IPS DF 4.7 (cell line): ENCODE measurements around the gene CLCN3.
A peak's percentile ranks its signal among the peaks of the same experiment; 100 is the strongest.
"Not testable (repeated sequence)": the region's sequence is repeated elsewhere in the genome, so short reads cannot be mapped to it uniquely, and the experiment has no call there.

Experiments
- DNase-seq: peaks from one replicate; pipeline ENCODE4 v3.0.0-alpha.2; 2013; ENCODE audit warnings: low spot score; ENCODE audit errors: extremely low read depth

CLCN3 gene

DNA sequence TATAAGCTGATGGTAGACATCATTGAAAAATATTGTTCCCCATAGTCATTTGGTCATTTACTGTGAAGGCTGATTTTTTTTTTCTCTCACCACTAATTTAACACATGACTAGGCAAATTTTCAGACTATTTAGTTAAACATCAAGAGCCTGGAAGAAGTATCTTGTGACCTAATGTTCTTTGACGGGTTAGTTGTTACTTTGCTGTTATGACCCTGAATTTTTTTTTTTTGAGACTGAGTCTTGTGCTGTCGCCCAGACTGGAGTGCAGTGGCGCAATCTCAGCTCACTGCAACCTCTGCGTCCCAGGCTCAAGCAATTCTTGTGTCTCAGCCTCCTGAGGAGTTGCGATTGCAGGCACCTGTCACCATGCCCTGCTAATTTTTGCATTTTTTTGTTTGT lies 70.4 kb downstream of the CLCN3 start:
- no peak for DNase-seq

DNA sequence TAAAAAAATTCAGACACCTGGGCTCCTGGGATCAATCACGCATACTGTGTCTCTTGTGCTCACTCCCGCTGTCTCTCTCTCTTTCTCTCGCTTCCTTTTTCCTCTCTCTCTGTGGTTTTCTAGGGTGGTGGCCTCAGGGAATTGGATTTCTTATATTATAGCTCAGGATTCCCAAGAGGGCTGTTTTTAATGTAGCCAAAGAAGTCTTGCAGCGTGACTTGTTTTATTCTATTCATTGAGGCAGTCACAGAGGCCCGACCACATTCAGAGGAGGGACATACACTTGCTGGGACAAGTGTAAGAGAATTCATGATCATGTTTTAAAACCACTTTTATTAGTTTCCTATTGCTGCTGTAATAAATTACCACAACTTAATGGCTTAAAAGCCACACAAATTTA lies 78.0 kb downstream of the CLCN3 start:
- DNase-seq: no peak

DNA sequence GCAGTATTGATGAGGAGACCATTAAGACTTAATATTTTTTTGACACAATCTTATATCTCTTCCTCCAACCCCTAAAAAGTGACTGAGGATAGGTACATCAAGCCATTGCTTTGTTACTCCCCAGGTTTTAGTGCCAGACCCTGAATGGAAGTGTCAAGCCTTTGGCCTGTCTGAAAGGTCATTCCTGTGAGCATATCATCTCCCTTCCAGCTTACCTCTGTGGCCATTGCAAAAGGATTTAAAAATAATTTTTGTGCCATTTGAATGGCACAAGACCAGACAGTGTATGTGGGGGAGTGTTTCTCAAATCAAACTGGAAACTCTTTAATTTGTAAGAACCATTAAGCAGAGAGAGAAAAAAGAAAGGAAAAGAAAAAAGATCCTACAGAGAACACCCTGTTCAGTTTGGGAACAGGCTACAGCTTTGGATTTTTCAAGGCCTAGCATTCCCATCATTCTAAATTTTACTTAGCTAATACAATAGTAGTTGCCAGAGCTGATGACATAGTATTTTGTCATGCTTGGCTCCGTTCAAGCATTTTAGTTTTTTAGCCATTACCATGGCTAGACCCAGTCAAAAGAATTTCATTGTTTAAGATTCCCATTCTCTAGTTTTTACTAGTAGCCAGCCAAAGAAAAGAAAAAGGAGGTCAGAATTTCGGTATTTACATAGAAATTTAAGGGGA lies 87.7 kb downstream of the CLCN3 start:
- DNase-seq: no peak

DNA sequence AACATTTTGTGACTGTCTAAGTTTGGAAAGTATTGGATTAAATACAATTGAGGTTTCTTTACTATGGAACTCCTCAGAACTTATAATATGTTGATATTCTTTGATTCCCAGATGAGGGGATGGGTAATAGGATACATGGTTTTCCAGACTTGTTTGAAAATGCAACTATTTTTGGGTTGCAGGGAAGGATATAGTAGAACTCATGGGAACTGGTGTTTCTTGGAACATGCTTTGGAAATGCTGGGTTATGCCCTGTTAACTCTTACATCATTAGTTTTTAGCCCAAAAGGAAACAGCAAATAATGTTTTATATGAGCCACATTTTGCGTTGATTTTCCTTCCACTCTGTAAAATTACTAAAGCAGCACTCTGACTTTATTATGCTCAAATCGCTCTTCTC lies 95.4 kb downstream of the CLCN3 start:
- no peak for DNase-seq

DNA sequence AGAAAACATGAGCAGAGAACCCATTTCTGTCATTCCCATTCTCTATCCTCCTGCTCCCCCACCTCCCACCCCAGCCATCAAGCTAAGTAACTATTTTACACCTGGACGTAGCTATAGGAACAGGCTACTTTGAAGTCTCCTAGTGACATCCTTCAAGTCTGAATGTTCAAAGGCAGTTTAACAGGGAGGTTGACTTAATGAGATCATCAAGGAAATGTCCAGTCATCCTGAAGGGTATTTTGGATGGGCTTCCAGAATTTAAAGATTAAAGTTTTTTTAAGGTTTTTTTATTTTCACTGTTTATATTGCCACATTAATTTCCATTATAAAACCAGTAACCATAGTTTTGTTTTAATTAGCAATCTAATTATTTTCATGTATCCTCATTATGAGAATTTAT lies 96.3 kb downstream of the CLCN3 start:
- DNase-seq: no peak

DNA sequence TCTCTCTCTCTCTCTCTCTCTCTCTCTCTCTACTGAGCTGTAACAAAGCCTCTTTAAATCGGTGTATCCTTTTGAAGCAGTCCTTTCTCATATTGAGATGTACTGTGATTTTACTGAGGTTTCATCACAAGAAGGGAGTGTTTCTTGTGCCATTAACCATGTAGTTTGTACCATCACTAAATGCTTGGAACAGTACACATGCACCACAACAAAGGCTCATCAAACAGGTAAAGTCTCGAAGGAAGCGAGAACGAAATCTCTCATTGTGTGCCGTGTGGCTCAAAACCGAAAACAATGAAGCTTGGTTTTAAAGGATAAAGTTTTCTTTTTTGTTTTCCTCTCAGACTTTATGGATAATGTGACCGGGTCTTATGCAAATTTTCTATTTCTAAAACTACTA lies 100.2 kb downstream of the CLCN3 start:
- DNase-seq: no peak

DNA sequence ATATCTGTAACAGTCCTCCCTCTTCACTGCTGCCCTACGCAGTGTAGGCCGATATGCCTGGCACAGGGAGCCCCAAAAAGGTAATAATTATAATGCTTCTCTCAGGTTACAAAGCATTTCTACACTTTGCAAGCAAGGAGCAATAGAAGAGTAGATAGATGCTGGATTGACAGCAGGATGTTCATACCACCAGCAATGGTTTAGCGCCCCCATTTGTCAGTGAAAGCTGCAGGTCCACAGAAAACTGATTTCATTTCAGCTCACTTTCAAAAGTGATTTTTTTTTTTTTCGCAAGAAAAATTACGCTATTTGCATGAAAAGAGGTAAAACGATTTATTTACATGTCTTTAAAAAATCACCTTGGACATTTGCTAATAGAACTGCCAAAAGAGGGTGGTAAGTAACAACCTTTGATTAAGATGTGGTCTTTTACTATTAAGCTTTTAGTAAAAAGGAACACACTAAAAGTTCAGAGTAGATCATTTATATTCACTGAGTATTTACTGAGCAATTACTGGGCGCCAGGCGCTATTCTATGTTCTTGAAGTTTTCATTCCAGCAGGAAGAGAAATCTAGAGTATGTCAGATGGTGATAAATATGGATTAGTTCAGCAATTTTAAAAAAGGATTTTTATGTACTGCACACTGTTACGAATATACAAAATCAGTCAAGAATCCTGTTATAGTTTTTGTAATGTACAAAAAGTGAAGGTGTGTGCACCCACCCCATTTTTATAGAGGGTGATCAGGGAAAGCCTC lies 103.0 kb downstream of the CLCN3 start:
- DNase-seq: no peak

DNA sequence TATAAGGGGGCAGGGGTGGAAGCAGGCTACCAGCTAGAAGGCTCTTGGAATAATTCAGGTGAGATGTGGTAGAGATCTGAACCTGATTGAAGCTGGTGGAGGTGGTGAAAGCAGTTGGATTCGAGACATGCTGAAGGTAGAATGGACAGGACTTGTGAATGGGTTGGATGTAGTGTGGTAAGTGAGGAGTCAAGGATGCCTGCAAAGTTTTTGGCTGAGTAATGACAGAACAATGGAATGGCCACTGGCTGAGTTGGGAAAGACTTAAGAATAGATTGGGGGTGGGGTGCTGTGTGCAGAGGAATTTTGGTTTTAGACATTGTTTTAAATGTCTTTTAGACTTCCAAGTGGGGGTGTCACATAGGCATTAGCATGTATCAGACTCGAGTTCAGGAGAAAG lies 103.9 kb downstream of the CLCN3 start:
- no peak for DNase-seq

DNA sequence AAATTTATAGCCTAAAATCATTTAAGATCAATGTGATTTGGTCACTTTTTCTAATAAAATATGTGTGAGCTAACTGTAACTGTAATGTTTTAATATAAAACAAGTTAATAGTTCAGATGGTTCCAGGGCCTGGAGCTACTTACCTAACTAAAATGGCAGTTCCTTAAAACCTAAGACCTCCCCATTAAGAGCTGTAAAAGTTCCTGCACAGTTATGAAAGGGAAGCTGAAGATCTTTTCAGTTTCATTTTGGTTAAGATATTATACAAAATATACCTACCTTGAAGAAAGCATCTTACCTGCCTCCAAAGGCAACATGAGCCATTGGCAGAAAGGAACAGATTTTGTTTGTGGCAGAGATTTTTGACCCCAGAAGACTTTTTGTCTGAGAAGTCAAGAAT lies 107.2 kb downstream of the CLCN3 start:
- DNase-seq: no peak

DNA sequence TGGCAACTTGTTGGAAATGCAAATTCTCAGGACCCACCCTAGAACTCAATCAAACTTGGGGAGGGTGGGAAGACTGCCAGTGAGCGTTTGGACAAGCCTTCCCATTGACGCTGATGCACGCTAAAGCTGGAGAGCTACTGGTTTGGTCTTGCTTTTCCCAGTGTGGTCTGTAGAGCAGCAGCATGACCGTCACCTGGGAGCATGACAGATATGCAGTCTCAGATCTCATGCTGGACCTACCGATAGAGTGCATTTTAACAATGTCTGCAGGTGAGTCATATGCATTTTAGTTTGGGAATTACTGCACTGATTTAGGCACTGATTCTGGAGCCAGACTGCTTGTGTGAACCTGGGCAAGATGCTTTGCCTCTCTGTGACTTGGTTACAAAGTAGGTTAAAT lies 110.2 kb downstream of the CLCN3 start:
- no peak for DNase-seq

DNA sequence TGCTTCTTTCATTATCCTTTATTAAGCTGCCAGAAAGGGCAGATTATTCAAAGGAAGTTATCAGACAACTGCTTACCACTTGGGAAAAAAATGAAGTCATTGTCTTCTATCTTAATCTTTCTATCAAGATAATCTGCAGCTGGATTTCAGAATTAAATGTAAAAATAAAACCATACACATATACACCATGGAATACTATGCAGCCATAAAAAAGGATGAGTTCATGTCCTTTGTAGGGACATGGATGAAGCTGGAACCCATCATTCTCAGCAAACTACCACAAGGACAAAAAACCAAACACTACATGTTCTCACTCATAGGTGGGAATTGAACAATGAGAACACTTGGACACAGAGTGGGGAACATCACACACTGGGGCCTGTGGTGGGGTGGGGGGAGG lies 118.2 kb downstream of the CLCN3 start:
- DNase-seq: not testable (repeated sequence)

DNA sequence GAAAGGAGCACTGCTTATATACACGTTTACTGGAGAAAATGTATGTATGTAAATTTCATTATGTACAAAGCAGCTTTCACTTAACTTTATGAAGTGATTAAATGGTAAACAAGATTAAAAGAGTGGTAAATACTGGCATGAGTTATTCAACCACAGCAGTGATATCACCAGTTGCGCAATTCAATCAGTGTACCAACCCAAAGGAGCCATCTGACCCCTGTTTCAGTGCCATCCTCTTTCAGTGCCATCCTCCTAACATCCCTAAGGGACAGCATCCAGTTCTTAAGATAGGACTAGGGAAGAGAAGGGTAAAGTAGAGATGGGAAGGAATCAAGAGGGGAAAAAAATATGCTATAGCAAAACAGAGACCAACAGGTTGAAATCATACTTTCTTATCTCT lies 121.2 kb downstream of the CLCN3 start:
- DNase-seq: no peak

DNA sequence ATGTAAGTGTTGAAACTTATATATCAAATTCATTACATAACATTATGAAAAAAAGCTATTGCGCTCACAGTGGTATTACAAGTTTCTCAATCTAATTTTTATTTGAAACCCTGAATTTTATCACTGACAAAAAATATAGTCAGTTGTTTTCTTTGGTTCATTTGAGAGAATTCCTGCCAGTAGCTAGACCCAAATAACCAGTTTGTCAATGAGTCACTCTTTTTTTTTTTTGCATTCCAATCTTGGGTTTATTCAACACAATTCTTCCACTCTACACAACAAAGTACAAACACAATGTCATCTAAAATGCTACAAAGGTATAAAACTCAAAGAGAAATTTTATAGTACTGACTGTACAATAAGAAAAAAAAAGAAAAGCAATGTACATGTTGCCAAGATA lies 124.2 kb downstream of the CLCN3 start:
- no peak for DNase-seq

DNA sequence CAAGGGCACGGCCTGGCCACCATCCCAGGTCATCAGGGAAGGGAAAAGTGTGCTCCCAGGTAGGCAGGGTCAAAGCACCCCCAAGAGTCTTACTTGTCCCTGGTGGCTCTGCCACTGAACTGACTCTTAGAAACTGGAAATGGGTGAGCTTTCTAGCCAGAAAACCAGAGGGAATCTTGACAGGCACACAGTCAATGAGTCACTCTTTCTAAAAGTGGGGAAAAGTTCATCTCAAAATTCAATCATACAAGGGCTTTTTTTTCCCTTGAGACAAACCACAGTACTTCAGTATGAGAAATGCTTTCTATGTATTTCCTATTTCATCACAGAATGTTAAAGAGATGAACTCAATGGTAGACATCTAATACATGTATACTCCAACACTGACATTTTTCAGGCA lies 124.9 kb downstream of the CLCN3 start:
- DNase-seq: no peak

DNA sequence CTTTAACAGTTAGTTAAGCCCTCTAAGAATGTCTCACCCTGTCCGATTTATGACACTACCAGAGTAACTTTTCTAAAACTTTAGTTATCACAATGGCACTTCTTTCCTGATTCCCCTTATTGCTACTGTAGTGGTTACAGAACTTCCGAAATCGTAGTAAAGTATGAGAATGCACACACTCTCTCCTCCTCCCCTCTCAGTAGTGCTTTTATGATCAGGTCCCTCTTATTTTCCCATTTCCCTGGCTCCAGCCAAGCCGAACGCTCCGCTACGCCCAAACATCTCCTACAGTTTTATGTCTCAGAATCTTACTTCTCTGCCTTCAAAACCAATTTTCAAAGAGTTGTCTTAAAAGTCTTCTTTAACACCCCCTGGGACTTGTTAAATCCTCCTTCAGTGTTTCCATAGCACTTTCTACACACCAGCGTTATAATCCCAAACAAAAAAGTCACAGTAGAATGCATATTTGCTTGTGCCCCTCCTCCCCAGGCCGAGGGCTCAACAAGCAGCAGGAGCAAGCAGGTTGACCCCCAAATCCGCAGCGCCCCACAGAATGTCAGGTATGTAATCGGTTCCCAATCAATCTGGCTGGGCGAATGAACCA lies 136.7 kb downstream of the CLCN3 start:
- DNase-seq: no peak

DNA sequence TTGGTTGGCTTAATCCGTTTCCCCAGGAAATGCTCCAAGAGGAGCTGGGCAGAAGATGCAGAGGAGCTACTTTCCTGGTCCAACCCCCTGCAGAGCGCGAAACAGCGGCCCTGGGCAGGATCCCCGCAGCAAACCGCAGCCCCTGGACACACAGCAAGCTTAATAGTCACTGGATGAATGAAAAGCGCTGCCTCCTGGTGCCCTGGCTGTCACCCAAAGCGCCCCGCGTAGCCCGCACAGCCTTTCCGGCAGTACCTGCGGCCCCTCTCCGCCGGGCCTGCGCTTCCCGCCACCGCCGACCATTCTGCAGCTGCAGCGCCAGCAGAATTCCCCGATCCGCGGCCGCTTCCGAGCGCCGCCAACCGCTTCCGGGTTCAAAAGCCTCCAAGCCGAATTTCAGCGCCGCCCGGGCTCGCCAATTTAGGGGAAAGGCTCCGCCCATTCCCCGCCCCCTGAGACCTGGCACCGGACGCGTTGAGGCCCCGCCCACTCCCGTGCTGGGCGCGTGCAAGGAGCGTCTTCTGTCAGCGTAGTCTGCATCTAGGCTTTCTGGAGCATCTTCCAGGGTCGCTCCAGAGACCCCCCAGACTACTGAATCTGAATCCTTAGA lies 137.3 kb downstream of the CLCN3 start, which contains the start of gene HPF1:
Gene HPF1 (minus strand): TSS at position 370 of the 610 bp plus-strand sequence. CDS start 67 bp downstream, at position 303.
- DNase-seq: peak; percentile 60

DNA sequence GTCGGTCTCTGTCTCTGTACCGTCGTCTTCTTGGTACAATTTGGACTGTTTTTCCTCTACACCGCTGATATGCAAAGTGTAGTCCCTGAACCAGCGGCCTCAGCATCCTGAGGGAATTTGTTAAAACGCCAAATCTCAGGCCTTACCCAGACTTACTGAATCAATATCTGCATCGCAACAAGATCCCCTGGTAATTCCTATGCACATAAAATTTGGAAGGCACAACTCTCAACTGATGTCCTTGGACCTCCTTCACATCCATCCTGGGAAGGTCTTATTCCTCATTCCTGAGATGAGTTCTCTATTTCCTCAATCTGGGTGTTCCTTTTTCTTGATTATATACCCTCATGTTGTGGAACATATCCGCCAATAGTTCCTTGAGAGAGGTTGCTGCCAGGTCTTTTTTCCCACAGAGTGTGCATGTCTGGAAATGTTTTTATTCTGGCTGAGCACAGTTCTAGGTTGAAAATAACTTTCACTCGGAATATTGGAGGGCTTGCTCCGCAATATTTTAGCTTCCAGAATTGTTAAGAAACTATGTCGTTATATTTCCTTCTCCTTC lies 138.1 kb downstream of the CLCN3 start:
- DNase-seq: no peak

DNA sequence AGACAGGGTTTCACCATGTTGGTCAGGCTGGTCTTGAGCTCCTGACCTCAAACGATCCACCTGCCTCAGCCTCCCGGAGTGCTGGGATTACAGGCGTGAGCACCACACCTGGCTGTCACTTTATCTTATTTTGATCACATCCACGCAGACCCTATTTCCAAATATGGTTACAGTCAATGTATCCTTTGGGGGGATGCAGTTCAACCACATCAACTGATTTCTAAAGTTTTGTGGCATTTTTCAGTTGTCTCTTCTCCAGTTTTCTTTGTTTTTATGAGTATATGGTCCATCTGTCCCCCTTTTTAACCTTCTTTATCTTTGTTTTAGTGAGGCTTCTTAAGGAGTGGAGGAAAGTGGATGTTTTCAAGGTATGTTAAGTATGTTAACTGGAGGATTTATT lies 141.5 kb downstream of the CLCN3 start:
- no peak for DNase-seq

DNA sequence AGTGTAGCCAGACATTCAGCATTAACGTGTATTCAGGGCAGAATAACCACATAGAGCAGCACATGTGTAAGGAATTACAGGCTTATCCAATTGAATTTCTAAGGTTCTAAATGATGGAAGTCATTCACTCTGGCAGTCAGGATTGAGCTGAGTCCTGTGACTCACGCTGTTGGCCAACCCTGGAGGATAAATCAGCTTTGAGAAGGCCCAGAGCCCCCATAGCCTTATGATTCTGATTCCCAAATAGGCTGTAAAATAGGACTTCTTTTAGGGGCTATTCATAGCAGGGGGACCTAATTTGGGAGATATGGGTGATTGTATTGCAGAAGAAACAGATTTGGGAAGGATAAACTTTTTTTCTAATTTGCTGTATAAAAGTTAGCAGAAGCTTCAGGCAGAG lies 145.5 kb downstream of the CLCN3 start:
- DNase-seq: no peak

DNA sequence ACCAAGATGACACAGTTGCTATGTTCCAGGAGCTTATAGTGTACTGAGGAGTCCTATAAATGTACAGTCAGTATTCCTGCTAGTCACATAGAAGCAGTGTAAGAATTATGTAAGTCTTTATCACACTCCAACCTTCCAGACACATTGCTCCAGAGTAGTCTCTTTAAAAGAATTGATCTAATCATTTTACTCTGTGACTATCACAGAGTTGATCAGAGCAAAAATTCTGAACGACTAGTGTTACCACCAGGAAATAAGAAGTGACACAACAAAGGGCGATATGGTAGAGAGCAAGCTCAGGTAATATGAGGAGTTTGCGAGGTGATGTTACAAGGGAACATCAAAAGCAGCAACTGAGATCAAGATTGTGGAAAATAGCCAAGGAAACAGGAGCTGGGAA lies 146.4 kb downstream of the CLCN3 start:
- no peak for DNase-seq

DNA sequence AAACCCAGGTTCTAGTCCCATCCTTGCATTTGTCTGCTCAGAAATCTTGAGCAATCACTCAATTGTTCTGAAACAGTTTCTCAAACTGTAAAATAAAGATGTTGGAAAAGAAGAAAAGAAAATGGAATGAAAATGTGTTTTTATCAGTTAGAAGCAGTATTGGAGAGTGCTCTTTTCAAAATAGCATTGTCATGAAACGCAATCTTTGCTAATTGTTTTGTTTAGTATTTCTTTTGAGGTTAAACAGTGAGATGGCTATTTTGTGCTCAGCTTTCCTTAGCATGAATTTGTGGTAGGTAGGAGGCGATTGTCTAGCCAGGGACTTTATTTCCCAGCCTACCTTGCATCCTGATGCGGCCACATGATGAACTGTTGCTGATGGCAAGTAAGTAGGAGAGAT lies 148.0 kb downstream of the CLCN3 start:
- no peak for DNase-seq

DNA sequence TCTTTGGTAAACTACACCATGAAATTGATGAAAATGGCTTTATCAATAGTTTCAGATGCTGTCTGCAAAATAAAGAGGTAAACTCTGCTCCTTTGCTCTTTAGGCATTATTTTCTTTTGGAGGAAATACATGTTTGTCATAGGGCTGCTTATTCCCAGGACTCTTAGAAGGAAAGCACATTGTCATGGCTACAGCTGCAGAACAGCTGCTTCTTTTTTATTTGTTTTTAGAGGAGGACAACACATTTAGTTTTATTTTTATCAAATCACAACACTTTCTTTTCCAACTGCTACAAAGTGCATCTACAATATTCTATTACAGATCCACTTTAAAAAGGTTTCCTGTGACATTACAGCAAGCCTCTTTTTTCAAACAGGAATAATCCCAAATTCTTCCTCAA lies 150.0 kb downstream of the CLCN3 start:
- no peak for DNase-seq
